Neural crest cell (in vitro differentiated cells): ENCODE results near the gene CABLES2. TPM values are rescaled to one million over a fixed set of nuclear protein-coding genes. Genes with fewer than 3 reads are reported as not detected.

Source experiments
- DNase-seq: peaks from one replicate; pipeline ENCODE4 v3.0.0; 2021; ENCODE audit warnings: low read depth, mixed read lengths, low spot score
- H3K27ac Mint-ChIP-seq: one replicate; pipeline ENCODE4 v1.8.0; 2021; ENCODE audit warnings: mild to moderate bottlenecking, mixed read lengths; ENCODE audit not compliant: unreplicated experiment
- H3K27me3 Mint-ChIP-seq: 2 replicates; pipeline ENCODE4 v1.8.0; 2021; ENCODE audit warnings: low read depth, mild to moderate bottlenecking, mixed read lengths
- H3K36me3 Mint-ChIP-seq: 2 replicates; pipeline ENCODE4 v1.8.0; 2021; ENCODE audit warnings: low read depth, mild to moderate bottlenecking, mixed read lengths
- H3K4me1 Mint-ChIP-seq: 2 replicates; pipeline ENCODE4 v1.8.0; 2021; ENCODE audit warnings: mixed read lengths
- H3K4me3 Mint-ChIP-seq: one replicate; pipeline ENCODE4 v1.8.0; 2021; ENCODE audit warnings: mild to moderate bottlenecking, mixed read lengths
- H3K9me3 Mint-ChIP-seq: 2 replicates; pipeline ENCODE4 v1.8.0; 2021; ENCODE audit warnings: mixed read lengths
- total RNA-seq: library from RNA; stranded (reverse); gene quantifications from 2 replicates; pipeline ENCODE4 v1.2.1, GENCODE V29; 2021
- TF ChIP-seq, protein P1 (sequence below): fragments of 200-600 bp; sonication (generic); conservative IDR thresholded peaks from 2 replicates; pipeline ENCODE4 v1.5.0; 2021; ENCODE audit warnings: antibody characterized with exemption, mild to moderate bottlenecking

Gene CABLES2
- total RNA-seq, 1 donor from 2014 or later, result 26.6 TPM

GRCh38 chr20:62433658-62434497 is 26.8 kb upstream of the CABLES2 start:
- no peak overlapping the region for H3K27ac Mint-ChIP-seq
- no peak overlapping the region for H3K4me3 Mint-ChIP-seq
- DNase-seq, result no peak

DNA sequence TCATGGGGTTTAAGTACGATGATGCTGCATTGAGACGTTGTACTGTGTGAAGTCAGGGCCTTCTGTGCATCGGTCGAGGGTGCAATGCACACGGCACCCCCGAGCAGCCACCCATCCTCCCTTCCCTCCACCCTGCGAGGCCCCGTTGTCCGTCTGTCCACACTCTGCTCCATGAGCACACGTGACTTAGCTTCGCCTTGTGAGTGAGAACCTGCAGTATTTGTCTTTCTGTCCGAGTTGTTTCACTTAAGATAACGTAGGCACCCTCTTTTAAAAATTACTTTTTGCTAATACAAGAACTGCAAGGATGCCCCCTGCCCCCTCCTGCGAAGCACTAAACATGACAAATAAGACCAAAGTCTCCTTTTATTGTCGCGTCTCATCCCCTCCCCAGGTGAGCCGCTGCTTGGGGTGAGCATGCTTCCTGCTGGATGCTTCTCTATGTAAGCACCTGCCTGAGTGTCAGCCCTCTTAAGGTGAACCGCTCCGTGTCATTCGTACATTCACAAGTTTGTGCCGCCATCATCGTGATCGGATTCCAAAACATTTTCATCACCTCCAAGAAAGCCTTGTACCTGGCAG is 23.9 kb upstream of the CABLES2 start:
- Mint-ChIP-seq H3K27ac (no peak overlapping the region), H3K4me3 (no peak overlapping the region), H3K36me3 (no peaks in the 10 kb centered on the region), H3K9me3 (no peaks in the 10 kb centered on the region), H3K27me3 (peaks cover 7% of the 10 kb centered on the region), H3K4me1 (peaks cover 6% of the 10 kb centered on the region)
- DNase-seq, result no peak
- TF ChIP-seq, protein P1, sequence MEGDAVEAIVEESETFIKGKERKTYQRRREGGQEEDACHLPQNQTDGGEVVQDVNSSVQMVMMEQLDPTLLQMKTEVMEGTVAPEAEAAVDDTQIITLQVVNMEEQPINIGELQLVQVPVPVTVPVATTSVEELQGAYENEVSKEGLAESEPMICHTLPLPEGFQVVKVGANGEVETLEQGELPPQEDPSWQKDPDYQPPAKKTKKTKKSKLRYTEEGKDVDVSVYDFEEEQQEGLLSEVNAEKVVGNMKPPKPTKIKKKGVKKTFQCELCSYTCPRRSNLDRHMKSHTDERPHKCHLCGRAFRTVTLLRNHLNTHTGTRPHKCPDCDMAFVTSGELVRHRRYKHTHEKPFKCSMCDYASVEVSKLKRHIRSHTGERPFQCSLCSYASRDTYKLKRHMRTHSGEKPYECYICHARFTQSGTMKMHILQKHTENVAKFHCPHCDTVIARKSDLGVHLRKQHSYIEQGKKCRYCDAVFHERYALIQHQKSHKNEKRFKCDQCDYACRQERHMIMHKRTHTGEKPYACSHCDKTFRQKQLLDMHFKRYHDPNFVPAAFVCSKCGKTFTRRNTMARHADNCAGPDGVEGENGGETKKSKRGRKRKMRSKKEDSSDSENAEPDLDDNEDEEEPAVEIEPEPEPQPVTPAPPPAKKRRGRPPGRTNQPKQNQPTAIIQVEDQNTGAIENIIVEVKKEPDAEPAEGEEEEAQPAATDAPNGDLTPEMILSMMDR, result no peak

More at GRCh38 chr20:62433658-62434497, 26.8 kb upstream of the CABLES2 start:
- no peaks in the 10 kb centered on the region for H3K9me3 Mint-ChIP-seq
- TF ChIP-seq, protein P1, result no peak
- peaks cover 7% of the 10 kb centered on the region for H3K27me3 Mint-ChIP-seq
- no peaks in the 10 kb centered on the region for H3K36me3 Mint-ChIP-seq
- peaks cover 3% of the 10 kb centered on the region for H3K4me1 Mint-ChIP-seq

DNA sequence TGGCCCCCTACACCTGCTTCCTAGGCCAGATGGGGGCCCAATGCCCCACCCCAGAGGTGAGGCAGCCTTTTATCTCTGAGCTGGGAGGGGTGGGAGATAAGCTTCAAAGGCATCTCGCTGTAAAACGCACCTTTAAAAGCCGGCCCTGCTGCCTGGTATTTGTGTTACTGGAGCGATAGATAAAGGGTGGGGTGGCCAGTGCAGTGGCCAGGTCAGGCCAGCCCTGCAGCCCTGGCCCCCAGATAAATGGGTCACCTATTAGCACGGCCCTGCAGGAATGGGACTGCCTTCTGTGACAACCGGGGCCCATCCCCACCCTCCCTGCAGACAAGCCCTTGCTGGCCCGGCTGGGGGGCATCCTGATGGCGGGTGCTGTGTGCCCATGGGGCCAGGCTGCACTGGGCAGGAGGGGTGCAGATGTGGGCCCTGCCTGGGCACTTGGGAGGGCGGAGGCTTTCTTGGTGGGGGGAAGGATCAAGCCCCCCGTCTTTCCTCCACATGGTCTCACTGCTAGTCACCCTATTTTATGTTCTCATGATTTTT is 23.3 kb upstream of the CABLES2 start:
- no peaks in the 10 kb centered on the region for H3K9me3 Mint-ChIP-seq
- peaks cover 6% of the 10 kb centered on the region for H3K4me1 Mint-ChIP-seq
- TF ChIP-seq, protein P1, result no peak
- H3K4me3 Mint-ChIP-seq, result no peak overlapping the region
- no peak for DNase-seq
- H3K27me3 Mint-ChIP-seq, result peaks cover 3% of the 10 kb centered on the region
- no peaks in the 10 kb centered on the region for H3K36me3 Mint-ChIP-seq
- no peak overlapping the region for H3K27ac Mint-ChIP-seq

DNA sequence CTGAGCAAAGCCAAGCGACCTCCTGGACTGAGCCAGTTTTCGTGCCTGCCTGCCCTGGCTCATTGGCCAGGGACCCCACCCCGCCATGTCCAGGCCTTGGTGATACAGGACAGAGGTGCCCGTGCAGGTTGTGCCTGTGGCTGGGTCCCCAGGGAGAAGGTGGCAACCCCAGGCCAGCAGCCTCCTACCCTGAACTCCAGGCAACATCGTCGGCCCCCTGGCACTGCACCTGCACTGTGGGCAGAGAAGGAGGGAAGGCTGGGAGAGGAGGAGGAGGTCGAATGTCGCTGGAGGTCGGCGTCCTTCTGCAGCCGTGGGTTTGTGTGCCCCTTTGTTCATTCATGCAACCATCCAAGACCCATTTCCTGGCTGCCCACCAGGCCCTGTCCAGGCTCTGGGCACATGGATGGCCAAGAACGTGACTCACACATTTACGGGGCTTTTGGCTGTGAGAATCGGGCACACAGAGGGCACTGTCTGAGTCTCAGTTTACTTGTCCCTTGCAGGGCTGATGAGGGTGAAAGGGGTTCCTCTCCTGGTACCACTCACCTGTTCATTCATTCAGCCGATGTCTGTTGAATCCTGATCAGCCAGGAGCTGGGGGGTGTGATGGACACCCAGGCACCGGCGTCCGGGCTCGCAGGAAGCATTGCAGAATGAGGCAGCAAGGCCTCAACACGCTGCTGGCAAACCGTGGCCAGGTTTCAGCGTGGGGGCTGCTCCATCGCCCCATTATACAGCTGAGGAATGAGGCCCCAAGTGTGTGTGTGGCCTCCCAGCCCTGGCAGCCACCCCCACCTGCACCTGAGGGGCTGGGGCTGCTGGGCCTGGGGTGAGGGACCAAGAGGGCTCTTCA is 22.6 kb upstream of the CABLES2 start:
- no peak overlapping the region for H3K27ac Mint-ChIP-seq
- DNase-seq, result no peak
- no peaks in the 10 kb centered on the region for H3K36me3 Mint-ChIP-seq
- H3K9me3 Mint-ChIP-seq, result no peaks in the 10 kb centered on the region
- H3K27me3 Mint-ChIP-seq, result no peaks in the 10 kb centered on the region
- TF ChIP-seq, protein P1, result no peak
- H3K4me1 Mint-ChIP-seq, result peaks cover 6% of the 10 kb centered on the region
- H3K4me3 Mint-ChIP-seq, result no peak overlapping the region
